Astrocyte (in vitro differentiated cells and primary cell): Measurements from ENCODE around the gene NEK10. TPM values are rescaled to one million over a fixed set of nuclear protein-coding genes. Genes with fewer than 3 reads are reported as not detected.

Experiments used
- DNase-seq: peaks from one replicate; pipeline ENCODE4 v3.0.0-alpha.2; 2010; ENCODE audit warnings: low read depth
- FAIRE-seq: peaks from 2 replicates; lab custom pipeline; 2011; peaks lifted over from hg19 to GRCh38; lab: Jason Lieb, UNC
- H2AFZ ChIP-seq: 2 replicates; pipeline ENCODE4 v1.6.0; 2012; ENCODE audit warnings: low read depth, low read length, inconsistent platforms
- H3K27ac ChIP-seq: 2 replicates; pipeline ENCODE4 v1.5.1; 2011; ENCODE audit warnings: low read depth, low read length, inconsistent platforms
- H3K27me3 ChIP-seq: 2 replicates; pipeline ENCODE4 v1.6.0; 2011; ENCODE audit warnings: low read length, inconsistent platforms; ENCODE audit not compliant: insufficient read depth
- H3K36me3 ChIP-seq: 2 replicates; pipeline ENCODE4 v1.5.1; 2011; ENCODE audit warnings: low read length, inconsistent platforms; ENCODE audit not compliant: insufficient read depth
- H3K4me1 ChIP-seq: 2 replicates; pipeline ENCODE4 v1.5.1; 2011; ENCODE audit warnings: low read length, inconsistent platforms; ENCODE audit not compliant: insufficient read depth
- H3K4me2 ChIP-seq: 2 replicates; pipeline ENCODE4 v1.6.0; 2012; ENCODE audit warnings: low read length, inconsistent platforms
- H3K4me3 ChIP-seq: 2 replicates; pipeline ENCODE4 v1.5.1; 2011; ENCODE audit warnings: low read depth, mild to moderate bottlenecking, low read length, inconsistent platforms; ENCODE audit not compliant: insufficient read depth
- H3K79me2 ChIP-seq: 2 replicates; pipeline ENCODE4 v1.6.0; 2012; ENCODE audit warnings: mild to moderate bottlenecking, low read length, inconsistent platforms; ENCODE audit not compliant: insufficient read depth
- H3K9ac ChIP-seq: 2 replicates; pipeline ENCODE4 v1.6.0; 2012; ENCODE audit warnings: mild to moderate bottlenecking, low read length, inconsistent platforms
- H3K9me3 ChIP-seq: 2 replicates; pipeline ENCODE4 v1.5.1; 2012; ENCODE audit warnings: low read depth, mild to moderate bottlenecking, low read length, inconsistent platforms; ENCODE audit not compliant: insufficient read depth
- H4K20me1 ChIP-seq: 2 replicates; pipeline ENCODE4 v1.6.0; 2012; ENCODE audit warnings: low read length, inconsistent platforms; ENCODE audit not compliant: insufficient read depth
- H3K27ac Mint-ChIP-seq: one replicate; pipeline ENCODE4 v1.8.0; 2021; ENCODE audit warnings: mild to moderate bottlenecking, mixed read lengths; ENCODE audit not compliant: unreplicated experiment
- H3K27me3 Mint-ChIP-seq: one replicate; pipeline ENCODE4 v1.8.0; 2021; ENCODE audit warnings: low read depth, mixed read lengths; ENCODE audit not compliant: unreplicated experiment
- H3K36me3 Mint-ChIP-seq: one replicate; pipeline ENCODE4 v1.8.0; 2021; ENCODE audit warnings: low read depth, mixed read lengths; ENCODE audit not compliant: unreplicated experiment
- H3K4me1 Mint-ChIP-seq: one replicate; pipeline ENCODE4 v1.8.0; 2021; ENCODE audit warnings: low read depth, mixed read lengths; ENCODE audit not compliant: unreplicated experiment
- H3K4me3 Mint-ChIP-seq: one replicate; pipeline ENCODE4 v1.8.0; 2021; ENCODE audit warnings: mild to moderate bottlenecking, moderate library complexity, mixed read lengths; ENCODE audit not compliant: unreplicated experiment
- H3K9me3 Mint-ChIP-seq: one replicate; pipeline ENCODE4 v1.8.0; 2021; ENCODE audit warnings: mild to moderate bottlenecking, mixed read lengths; ENCODE audit not compliant: unreplicated experiment
- CTCF ChIP-seq: IDR thresholded peaks from 2 replicates; pipeline ENCODE4 v1.5.1; 2011; ENCODE audit warnings: low read depth, mild to moderate bottlenecking, inconsistent platforms, low read length, moderate library complexity; ENCODE audit not compliant: insufficient read depth
- EZH2 ChIP-seq: IDR thresholded peaks from 2 replicates; pipeline ENCODE4 v1.6.1; 2012; ENCODE audit warnings: mild to moderate bottlenecking, low read length, inconsistent platforms; ENCODE audit not compliant: insufficient read depth
- total RNA-seq: library from RNA; stranded (reverse); gene quantifications from 2 replicates; pipeline ENCODE4 v1.2.1, GENCODE V29; 2021

Gene NEK10
- total RNA-seq, 1 donor from 2014 or later: 3.2 TPM

GRCh38 chr3:27089068-27089467, 280.1 kb downstream of the NEK10 start:
- FAIRE-seq (no peak), DNase-seq (no peak)
- H3K4me1 Mint-ChIP-seq: no peaks in the 10 kb centered on the region
- Histone ChIP-seq H2AFZ (no peak overlapping the region), H3K79me2 (no peaks in the 10 kb centered on the region), H3K36me3 (no peaks in the 10 kb centered on the region), H3K4me2 (no peak overlapping the region), H3K27me3 (no peaks in the 10 kb centered on the region), H3K27ac (no peak overlapping the region), H3K9me3 (no peaks in the 10 kb centered on the region), H3K9ac (no peak overlapping the region), H3K4me1 (no peaks in the 10 kb centered on the region), H3K4me3 (no peak overlapping the region), H4K20me1 (no peaks in the 10 kb centered on the region)
- H3K4me3 Mint-ChIP-seq: no peak overlapping the region
- H3K27me3 Mint-ChIP-seq: no peaks in the 10 kb centered on the region
- TF ChIP-seq EZH2 (no peak), CTCF (no peak)
- H3K36me3 Mint-ChIP-seq: no peaks in the 10 kb centered on the region
- H3K27ac Mint-ChIP-seq: no peak overlapping the region
- peaks cover 2% of the 10 kb centered on the region for H3K9me3 Mint-ChIP-seq

GRCh38 chr3:27085829-27086730, 283.1 kb downstream of the NEK10 start:
- no peaks in the 10 kb centered on the region for H3K36me3 ChIP-seq
- FAIRE-seq: no peak

More at GRCh38 chr3:27085829-27086730, 283.1 kb downstream of the NEK10 start:
- H3K4me1 Mint-ChIP-seq: no peaks in the 10 kb centered on the region
- no peaks in the 10 kb centered on the region for H3K27me3 ChIP-seq
- no peak for DNase-seq
- no peaks in the 10 kb centered on the region for H3K27me3 Mint-ChIP-seq
- no peak for TF ChIP-seq CTCF
- TF ChIP-seq EZH2: no peak
- no peak overlapping the region for H3K4me3 Mint-ChIP-seq
- no peak overlapping the region for H3K9ac ChIP-seq
- H3K9me3 ChIP-seq: no peaks in the 10 kb centered on the region
- H3K27ac Mint-ChIP-seq: no peak overlapping the region
- H3K36me3 Mint-ChIP-seq: no peaks in the 10 kb centered on the region
- no peak overlapping the region for H2AFZ ChIP-seq
- H4K20me1 ChIP-seq: no peaks in the 10 kb centered on the region
- no peak overlapping the region for H3K4me2 ChIP-seq
- no peak overlapping the region for H3K4me3 ChIP-seq
- H3K4me1 ChIP-seq: no peaks in the 10 kb centered on the region
- no peaks in the 10 kb centered on the region for H3K9me3 Mint-ChIP-seq
- no peaks in the 10 kb centered on the region for H3K79me2 ChIP-seq
- no peak overlapping the region for H3K27ac ChIP-seq
